HCT116 (cell line): ENCODE data around the gene FGFBP1.

ENCODE experiments used
- CTCF ChIP-seq, 3 experiments: fragments of 200-600 bp in 1 of 3; sonication (generic) in 1 of 3; IDR thresholded peaks in 2 of 3; conservative IDR thresholded peaks in 1 of 3; 2 replicates each; pipeline ENCODE4 v1.5.1; 2012 to 2017; ENCODE audit warnings: low read depth in 2 of 3, low read length in 2 of 3, antibody characterized with exemption in 1 of 3, borderline replicate concordance in 1 of 3, control low read depth in 1 of 3, mild to moderate bottlenecking in 1 of 3, mixed read lengths in 1 of 3, mixed run types in 1 of 3, moderate library complexity in 1 of 3; ENCODE audit not compliant: insufficient read depth in 1 of 3
- EZH2phosphoT487 ChIP-seq: fragments of 200-600 bp; IDR thresholded peaks from 2 replicates; pipeline ENCODE4 v1.6.1; 2018; ENCODE audit warnings: antibody characterized with exemption, borderline replicate concordance
- POLR2AphosphoS5 ChIP-seq: IDR thresholded peaks from 2 replicates; pipeline ENCODE4 v1.6.1; 2011; ENCODE audit warnings: mild to moderate bottlenecking, low read depth, low read length, moderate library complexity
- RAD21 ChIP-seq: IDR thresholded peaks from 2 replicates; pipeline ENCODE4 v1.6.1; 2012; ENCODE audit warnings: low read depth, mild to moderate bottlenecking

- TF ChIP-seq CTCF (IDR thresholded peaks at IDR 0.05 in 2 of 3, conservative IDR thresholded peaks at IDR 0.05 in 1 of 3; ENCODE audit: borderline replicate concordance in 1 of 3, insufficient read depth in 1 of 3, low read depth in 2 of 3, low read length in 2 of 3): no peak
- no peak for TF ChIP-seq POLR2AphosphoS5
- no peak for TF ChIP-seq EZH2phosphoT487
- TF ChIP-seq RAD21: no peak
These were observed 12.7 kb downstream of the FGFBP1 start for GRCh38 chr4:15925830-15926229.
